ENCODE data around the gene NACC2.

Gene NACC2

GRCh38 chr9:136133959-136134484 is 38.9 kb upstream of the NACC2 start:
- H3K27ac ChIP-seq: no peak overlapping the region
- no peak overlapping the region for H2AFZ ChIP-seq (ENCODE audit: low read depth)
- H3K27me3 ChIP-seq (ENCODE audit: insufficient read depth, low read depth): peaks cover 85% of the 10 kb centered on the region
- TF ChIP-seq CTCF (conservative IDR thresholded peaks at IDR 0.05; ENCODE audit: low read depth, low read length): no peak
- H3K4me2 ChIP-seq: no peak overlapping the region
- no peaks in the 10 kb centered on the region for H3K36me3 ChIP-seq (ENCODE audit: insufficient read depth)
- no peaks in the 10 kb centered on the region for H4K20me1 ChIP-seq (ENCODE audit: insufficient read depth)
- H3K9ac ChIP-seq: no peak overlapping the region
- H3K4me3 ChIP-seq (IDR thresholded peaks at IDR 0.05; ENCODE audit: insufficient read depth, low read depth, low read length): no peak overlapping the region
- H3K4me1 ChIP-seq (ENCODE audit: low read depth, poor library complexity, severe bottlenecking): no peaks in the 10 kb centered on the region
- no peaks in the 10 kb centered on the region for H3K79me2 ChIP-seq (ENCODE audit: insufficient read depth, low read depth)

GRCh38 chr9:136133191-136133958 is 38.3 kb upstream of the NACC2 start:
- no peak overlapping the region for H3K4me3 ChIP-seq (IDR thresholded peaks at IDR 0.05; ENCODE audit: insufficient read depth, low read depth, low read length)
- no peak overlapping the region for H3K27ac ChIP-seq
- no peaks in the 10 kb centered on the region for H4K20me1 ChIP-seq (ENCODE audit: insufficient read depth)
- peaks cover 85% of the 10 kb centered on the region for H3K27me3 ChIP-seq (ENCODE audit: insufficient read depth, low read depth)
- H3K9ac ChIP-seq: no peak overlapping the region
- TF ChIP-seq CTCF (conservative IDR thresholded peaks at IDR 0.05; ENCODE audit: low read depth, low read length): 0 out of 2 replicates have a peak, but pooled peaks have one; percentile 19
- no peaks in the 10 kb centered on the region for H3K36me3 ChIP-seq (ENCODE audit: insufficient read depth)
- H3K4me2 ChIP-seq: no peak overlapping the region
- no peaks in the 10 kb centered on the region for H3K4me1 ChIP-seq (ENCODE audit: low read depth, poor library complexity, severe bottlenecking)
- H2AFZ ChIP-seq (ENCODE audit: low read depth): no peak overlapping the region
- H3K79me2 ChIP-seq (ENCODE audit: insufficient read depth, low read depth): no peaks in the 10 kb centered on the region

GRCh38 chr9:136132512-136133050 is 37.5 kb upstream of the NACC2 start:
- H3K4me2 ChIP-seq: no peak overlapping the region
- H3K4me3 ChIP-seq (IDR thresholded peaks at IDR 0.05; ENCODE audit: insufficient read depth, low read depth, low read length): no peak overlapping the region
- no peaks in the 10 kb centered on the region for H3K36me3 ChIP-seq (ENCODE audit: insufficient read depth)
- no peak overlapping the region for H2AFZ ChIP-seq (ENCODE audit: low read depth)
- H3K27me3 ChIP-seq (ENCODE audit: insufficient read depth, low read depth): peaks cover 86% of the 10 kb centered on the region
- no peak for TF ChIP-seq CTCF (conservative IDR thresholded peaks at IDR 0.05; ENCODE audit: low read depth, low read length)
- no peak overlapping the region for H3K27ac ChIP-seq
- no peaks in the 10 kb centered on the region for H3K4me1 ChIP-seq (ENCODE audit: low read depth, poor library complexity, severe bottlenecking)
- no peaks in the 10 kb centered on the region for H4K20me1 ChIP-seq (ENCODE audit: insufficient read depth)
- H3K79me2 ChIP-seq (ENCODE audit: insufficient read depth, low read depth): no peaks in the 10 kb centered on the region
- H3K9ac ChIP-seq: no peak overlapping the region

GRCh38 chr9:136131629-136132511 is 36.8 kb upstream of the NACC2 start:
- Histone ChIP-seq H3K27ac (no peak overlapping the region), H2AFZ (ENCODE audit: low read depth) (no peak overlapping the region), H3K9ac (no peak overlapping the region), H3K4me1 (ENCODE audit: low read depth, poor library complexity, severe bottlenecking) (no peaks in the 10 kb centered on the region), H3K27me3 (ENCODE audit: insufficient read depth, low read depth) (peaks cover 86% of the 10 kb centered on the region), H3K79me2 (ENCODE audit: insufficient read depth, low read depth) (no peaks in the 10 kb centered on the region), H4K20me1 (ENCODE audit: insufficient read depth) (no peaks in the 10 kb centered on the region), H3K4me2 (no peak overlapping the region), H3K36me3 (ENCODE audit: insufficient read depth) (no peaks in the 10 kb centered on the region), H3K4me3 (IDR thresholded peaks at IDR 0.05; ENCODE audit: insufficient read depth, low read depth, low read length) (no peak overlapping the region)
- no peak for TF ChIP-seq CTCF (conservative IDR thresholded peaks at IDR 0.05; ENCODE audit: low read depth, low read length)

All from KMS-11 (cell line).